HG02852 (cell line): ENCODE results near the gene HAUS1.
"Not testable (repeated sequence)": the region's sequence is repeated elsewhere in the genome, so short reads cannot be mapped to it uniquely, and the experiment has no call there.

Experiments used
- ATAC-seq: cut with Tn5 transposase; IDR thresholded peaks from one replicate; pipeline ENCODE4 v1.9.1; 2021; ENCODE audit warnings: mild to moderate bottlenecking, moderate library complexity; ENCODE audit not compliant: unreplicated experiment

The HAUS1 gene

DNA sequence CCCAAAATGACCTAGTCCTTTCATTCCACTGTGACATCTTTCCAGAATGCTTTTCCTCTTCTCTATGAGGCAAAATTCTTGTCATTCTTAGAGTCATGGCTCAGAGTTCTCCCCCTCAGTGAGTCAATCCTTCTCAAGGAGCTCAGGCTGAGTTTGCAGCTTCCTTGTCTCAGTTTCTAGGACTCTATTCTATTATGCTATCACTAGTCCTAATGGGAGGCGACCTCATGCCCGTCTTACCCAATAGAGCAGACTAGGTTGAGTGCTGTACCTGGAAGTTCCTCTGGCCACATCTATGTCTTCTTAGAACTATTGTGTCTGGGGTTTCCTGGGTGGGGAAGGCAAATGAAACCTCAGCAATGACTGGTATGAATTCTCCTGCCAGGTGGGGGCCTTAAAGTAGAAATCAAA is 51.5 kb downstream of the HAUS1 start:
- ATAC-seq: no peak

DNA sequence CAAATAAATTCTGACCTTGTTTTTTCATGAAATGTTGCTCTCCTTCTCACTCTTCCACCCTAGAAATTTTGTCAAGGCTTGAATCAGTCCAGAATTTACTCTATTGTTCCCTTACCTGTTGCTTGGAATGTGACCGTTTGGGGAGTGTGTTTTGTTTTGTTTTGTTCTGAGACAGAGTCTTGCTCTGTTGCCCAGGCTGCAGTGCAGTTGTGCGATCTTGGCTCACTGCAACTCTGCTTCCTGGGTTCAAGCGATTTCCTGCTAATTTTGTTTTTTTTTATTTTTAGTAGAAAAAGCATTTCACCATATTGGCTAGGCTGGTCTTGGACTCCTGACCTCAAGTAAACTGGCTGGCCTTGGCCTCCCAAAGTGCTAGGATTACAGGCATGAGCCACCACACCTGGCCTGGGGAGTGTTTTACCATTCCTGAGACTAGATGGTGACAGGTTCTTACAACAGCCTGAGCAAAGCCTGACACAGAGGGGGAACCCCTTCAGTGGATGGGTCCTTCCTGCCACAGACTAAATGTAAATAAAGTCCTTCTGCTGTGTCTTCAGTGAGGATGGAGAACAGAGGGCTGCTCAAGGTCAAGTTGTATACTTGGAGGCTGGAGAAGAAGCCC is 52.0 kb downstream of the HAUS1 start:
- ATAC-seq: no peak

DNA sequence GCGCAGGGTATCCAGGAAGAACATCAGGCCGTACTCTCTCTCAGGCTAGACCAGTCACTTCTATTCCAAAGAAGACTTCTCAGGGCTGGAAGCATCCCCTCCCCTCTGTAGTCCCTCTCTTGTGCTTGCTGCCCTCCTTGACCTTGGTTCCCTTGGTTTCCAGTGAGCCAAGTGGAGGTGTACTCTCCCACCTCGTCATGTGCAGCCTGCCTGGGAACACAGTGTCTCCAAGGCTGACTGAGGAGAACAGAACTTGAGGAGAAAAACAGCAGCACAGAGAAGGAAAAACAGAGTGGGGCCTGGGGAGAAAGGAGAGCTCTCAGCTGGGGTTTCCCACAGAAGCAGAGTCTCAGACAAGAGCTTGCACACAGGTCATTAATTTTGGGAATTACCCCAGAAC is 52.7 kb downstream of the HAUS1 start:
- no peak for ATAC-seq

DNA sequence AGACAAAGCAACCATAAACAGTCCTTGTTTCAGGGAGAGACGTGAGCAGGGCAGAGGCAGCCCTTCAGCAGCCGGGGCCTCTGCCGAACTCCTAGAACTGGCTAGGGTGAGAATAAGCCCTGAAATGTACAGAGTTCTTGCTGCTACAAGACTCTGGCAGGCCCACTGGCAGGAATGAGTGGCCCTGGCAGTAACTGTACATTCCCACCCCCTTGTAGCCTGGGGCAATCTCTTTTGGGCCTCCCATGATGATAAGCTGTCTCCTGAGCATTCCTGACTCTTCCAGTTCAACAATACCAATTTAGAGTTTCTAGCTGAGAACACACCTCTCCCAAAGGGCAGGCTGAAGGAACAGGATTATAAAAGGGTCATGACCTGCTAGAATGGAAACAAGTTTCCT is 54.3 kb downstream of the HAUS1 start:
- no peak for ATAC-seq

DNA sequence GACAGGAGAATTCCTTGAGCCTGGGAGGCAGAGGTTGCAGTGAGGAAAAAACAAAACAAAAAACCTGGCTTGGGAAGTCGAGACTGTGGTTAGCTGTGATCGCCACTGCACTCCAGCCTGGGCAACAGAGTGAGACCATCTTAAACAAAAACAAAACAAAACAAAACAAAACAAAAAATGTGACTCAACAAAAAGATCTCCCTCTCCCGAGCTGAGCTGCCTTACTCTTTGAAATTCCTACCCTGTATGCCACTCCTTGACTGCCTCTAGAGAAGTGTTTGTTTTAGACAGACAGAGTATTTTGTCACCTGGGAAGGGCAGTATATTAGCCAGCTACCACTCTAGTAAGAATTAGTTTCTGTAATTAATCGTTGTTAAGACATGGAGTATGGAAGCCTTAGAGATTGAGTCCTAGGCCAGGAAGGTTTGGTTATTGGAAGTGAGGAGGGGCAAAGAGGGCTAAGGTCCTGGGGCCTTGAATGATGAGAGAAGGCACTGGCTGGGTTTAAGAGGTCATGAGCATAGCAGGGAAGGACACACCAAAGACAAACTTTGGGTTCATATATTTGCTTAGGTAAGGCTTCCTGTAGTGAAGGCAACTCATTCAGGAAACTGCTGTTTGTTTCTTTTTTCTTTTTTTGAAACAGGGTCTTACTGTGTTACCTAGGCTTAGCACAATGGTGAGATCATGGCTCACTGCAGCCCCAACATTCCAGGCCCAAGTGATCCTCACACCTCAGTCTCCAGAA is 56.0 kb downstream of the HAUS1 start:
- no peak for ATAC-seq

DNA sequence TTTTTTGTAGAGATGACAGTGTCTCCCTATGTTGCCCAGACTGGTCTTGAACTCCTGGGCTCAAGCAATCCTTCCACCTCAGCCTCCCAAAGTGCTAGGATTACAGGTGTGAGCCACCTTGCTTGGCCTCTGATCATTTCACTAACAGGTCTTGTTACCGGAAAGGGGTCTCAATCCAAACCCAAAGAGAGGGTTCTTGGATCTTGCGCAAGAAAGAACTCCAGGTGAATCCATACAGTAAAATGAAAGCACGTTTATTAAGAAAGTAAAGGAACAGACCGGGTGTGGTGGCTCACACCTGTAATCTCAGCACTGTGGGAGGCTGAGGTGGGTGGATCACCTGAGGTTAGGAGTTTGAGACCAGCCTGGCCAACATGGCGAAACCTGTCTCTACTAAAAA is 56.7 kb downstream of the HAUS1 start:
- ATAC-seq: not testable (repeated sequence)

DNA sequence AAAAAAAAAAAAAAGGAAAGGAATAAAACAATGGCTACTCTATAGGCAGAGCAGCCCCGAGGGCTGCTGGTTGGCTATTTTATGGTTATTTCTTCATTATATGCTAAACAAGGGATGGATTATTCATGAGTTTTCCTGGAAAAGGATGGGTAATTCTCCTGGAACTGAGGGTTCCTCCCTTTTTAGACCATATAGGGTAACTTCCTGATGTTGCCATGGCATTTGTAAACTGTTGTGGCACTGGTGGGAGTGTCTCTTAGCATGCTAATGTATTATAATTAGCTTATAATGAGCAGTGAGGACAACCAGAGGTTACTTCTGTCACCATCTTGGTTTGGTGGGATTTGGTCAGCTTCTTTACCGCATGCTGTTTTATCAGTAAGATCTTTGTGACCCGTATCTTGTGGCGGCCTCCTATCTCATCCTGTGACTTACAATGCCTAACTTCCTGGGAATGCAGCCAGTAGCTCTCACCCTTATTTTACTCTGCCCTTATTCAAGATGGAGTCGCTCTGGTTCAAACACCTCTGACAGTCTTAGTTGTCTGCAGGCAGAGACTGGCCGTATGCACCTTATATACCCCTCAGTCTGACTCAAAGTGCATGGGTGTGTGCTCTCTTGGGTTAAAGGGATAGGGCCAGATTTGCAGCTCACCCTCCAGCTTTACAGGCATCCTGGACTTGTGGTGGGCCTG is 57.7 kb downstream of the HAUS1 start:
- ATAC-seq: no peak

DNA sequence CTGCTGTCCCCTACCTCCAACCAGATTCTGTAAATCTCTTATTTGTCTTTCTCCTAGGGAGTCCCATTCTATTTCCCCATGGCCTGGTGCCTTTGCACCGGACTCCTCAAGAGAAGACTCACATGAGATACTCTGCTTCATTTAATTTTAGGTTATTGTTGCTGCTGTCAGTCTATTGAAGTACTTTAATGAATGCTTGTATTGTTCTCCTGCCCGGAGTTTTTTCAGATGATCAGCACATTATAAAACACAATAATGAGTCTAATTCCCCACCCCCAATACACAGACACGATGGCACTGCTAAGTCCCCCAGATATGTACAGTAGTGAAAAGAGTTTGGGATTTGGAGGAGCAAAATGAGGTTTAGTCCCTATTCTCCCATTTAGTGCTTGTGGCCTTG is 58.9 kb downstream of the HAUS1 start:
- ATAC-seq: no peak

DNA sequence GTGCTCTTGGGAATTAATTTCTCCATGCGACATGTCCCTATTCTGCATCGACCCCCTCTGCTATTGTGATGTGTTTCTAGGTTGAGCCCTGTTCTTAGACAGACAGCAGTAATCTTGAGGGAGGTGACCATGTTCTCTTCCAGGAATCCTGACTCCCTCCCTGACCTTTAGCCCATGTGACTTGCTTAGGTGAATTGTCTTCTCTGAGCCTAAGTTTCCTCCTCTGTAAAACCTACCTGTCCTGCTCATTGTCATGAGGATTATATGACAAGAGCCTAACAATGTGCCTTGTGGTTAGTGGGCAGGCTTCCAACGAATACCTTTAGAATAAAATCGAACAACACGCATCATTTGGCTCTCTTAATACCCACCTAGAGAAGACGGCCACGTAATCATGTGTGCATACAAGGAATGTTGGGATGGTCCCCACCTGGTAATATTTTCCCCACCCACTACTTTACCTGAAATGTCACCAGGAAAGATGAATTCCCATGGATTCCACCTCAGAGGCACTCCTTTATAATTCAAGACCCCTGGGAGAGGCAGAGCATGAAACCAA is 59.8 kb downstream of the HAUS1 start:
- no peak for ATAC-seq

DNA sequence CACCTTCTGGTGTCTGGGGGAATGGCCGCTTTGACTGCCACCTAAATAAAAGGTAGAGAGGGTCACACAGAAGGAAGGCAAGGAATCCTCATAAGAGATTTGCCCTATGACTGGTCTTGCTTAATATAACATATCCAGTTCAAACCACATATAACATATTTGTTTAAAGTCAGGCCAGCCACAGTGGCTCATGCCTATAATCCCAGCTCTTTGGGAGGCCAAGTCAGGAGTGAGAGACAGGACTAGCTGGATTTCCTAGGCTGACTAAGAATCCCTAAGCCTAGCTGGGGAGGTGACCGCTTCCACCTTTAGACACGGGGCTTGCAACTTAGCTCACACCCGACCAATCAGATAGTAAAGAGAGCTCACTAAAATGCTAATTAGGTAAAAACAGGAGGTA is 60.3 kb downstream of the HAUS1 start:
- not testable (repeated sequence) for ATAC-seq

DNA sequence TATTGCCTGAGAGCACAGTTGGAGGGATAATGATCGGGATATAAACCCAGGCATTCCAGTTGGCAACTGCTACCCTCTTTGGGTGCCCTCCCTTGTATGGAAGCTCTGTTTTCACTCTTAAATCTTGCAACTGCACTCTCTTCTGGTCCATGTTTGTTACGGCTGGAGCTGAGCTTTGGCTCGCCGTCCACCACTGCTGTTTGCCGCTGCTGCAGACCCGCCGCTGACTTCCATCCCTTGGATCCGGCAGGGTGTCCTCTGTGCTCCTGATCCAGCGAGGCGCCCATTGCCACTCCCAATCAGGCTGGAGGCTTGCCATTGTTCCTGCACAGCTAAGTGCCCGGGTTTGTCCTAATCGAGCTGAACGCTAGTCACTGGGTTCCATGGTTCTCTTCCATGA is 60.7 kb downstream of the HAUS1 start:
- ATAC-seq: no peak

DNA sequence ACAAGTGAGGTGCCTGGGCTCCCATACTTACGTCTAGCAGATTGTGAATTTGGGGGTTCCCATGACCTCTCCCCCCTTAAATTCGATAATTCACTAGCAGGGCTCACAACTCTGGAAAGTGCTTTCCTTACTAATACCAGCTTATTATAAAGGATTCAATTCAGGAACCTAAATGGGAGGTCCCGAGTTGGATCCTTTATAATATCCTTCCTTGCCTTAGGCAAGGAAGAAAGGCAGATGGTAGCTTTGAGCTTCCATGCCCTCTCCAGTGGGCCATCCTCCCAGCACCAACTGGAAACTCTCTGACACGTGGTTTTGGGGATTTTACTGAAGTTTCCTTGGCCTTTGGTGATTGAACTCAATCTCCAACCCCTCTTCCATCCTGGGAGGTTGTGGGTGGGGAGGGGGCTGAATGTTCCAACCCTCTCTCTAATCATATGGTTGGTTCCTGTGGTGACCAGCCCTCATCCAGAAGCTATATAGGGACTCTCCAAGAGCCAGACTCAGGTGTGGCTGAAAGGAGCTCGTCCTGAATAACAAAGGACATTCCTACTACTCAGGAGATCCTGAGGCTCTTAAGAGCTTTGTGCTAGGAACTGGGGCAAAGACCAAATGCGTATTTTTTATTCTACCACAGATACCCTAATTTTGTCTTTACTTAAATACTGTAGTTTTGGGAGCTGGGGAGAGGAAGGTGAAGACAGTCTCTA is 62.2 kb downstream of the HAUS1 start:
- no peak for ATAC-seq

DNA sequence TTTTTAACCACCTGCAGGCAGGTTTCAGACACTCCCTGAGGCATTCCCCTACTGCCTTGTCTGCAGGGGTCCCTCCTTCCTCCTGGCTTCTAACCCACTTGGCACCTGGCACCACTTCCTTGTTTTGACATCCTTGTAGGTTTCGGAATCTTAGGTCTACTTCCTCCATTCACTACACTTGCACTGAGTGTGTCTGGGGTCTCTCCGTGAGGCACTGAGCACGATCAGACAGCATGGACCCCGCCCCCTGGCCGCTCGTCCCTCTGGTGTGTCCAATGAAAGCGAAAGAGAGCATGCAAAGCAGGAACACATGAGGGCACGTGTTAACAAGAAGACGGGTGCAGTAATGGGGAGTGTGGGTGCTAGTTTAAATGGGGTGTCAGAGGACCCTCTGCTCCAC is 63.8 kb downstream of the HAUS1 start:
- ATAC-seq: peak; percentile 86

DNA sequence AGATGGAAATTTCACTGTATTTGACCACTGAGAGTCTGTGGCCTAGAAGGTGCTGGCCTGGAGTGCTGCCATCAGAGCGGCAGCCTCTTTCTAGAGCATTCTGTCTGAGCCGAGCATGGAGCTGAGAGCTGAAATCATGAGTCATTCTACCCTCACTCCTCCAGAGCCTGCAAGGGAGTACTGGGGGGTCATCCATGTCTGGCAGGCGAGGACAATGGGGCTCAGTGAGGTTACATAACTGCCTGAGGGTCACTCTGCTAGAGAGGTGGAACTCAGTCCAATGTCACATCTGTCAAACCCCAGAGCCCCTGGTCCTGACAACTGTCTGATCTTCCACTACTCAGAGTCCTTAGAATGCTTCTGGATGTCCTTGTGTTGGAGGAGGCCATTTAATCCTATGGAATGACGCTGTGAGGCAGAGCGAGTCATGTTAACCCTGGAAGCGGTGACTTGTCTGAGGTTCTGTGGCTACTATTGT is 65.3 kb downstream of the HAUS1 start:
- ATAC-seq: no peak

DNA sequence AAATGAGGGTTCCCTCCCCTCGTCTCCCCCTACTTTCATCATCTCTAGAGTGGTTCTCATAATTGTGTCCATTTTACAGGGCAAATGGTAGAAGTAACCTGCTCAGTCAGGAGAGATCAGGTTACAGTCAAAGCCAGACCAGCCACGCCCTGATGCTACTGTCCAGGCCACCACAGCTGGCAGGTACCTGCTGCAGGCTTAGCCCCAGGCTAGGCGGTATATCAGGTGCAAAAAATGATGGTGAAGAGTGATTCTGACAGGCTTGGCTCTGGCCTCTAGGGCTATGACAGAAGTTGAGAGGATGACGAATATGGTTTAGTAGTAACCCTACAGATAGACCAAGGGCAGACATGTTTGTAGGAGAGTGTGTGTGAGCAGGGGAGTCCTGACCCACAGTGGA is 67.1 kb downstream of the HAUS1 start:
- ATAC-seq: no peak

DNA sequence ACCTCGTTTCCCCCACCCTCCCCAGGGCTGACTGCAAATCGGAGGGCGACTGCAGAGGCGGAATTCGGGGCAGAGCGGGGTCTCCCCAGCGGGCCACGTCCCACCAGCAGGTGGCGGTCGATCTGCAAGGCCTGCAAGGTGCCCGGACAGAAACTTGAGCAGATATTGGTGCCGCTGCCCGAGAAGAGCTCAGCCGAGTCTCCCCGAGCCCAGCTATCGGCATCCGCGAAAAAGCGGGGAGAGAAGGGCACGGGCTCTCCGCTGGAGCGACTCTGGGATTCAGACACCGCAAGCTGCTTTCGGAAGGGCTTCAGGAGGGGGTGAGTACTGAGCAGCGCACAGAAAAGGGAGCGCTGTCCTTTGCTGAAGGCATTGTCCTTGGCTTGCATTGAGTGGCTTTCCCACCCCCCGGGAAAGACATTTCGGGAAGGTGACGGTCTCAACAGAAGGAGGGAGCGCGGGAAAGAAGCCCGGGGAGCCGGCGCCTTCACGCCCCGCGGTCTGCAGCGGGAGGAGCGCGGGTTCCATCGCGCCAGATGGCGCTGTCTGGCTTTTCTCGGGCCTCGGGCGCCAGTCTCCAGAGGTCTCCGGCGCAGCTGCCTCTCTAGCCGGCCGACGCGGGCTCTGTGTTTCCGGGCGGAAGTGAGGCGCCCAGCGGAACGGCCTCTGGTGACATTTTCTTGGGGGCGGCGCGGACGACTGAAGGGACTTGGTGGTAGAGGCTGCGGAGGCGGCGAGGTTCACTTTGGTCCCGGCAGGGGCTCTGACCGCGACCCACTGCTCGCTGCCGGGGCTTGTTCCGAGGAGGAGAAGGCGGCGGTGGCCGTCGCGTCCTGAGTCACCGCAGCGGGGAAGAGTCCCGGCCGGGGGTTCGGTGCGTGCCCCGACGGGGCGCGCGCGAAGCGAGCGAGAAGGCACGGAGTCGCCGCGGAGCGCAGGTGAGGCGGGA is 69.5 kb downstream of the HAUS1 start:
- ATAC-seq: peak; percentile 83

DNA sequence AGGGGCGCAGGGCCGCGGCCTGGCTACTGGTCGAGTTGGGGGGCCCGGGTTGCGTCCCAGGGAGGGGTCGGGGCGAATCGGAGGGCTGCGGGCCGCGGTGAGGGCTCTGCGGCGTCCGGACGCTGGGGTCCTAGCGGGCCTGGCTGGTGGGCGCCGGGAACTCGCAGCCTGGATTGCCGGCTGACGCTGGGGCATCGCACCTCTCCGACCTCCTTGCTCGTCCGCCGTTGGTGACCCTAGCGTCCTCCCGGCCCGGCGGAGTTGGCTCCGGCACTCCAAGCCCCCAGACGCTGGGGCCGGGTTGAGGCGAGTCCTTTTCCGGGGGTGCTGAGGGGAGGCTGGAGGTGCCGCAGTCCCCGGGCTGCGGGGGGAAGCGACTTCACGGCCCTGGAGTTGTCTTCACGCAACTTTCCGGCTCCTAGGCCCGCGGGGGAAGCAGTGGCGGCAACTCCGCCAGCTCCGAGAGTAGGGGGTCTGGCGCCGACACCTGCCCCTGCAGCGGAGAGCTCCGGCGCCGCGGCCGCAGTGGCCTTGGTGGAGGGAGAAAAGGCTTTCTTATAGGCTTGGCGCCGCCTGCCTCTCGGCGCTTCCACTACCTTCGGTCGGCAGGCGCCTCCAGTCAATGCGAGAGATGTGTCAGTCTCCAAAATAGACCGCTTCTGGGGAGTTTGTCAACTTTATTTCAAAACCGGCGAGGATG is 70.3 kb downstream of the HAUS1 start:
- ATAC-seq: peak; percentile 24

DNA sequence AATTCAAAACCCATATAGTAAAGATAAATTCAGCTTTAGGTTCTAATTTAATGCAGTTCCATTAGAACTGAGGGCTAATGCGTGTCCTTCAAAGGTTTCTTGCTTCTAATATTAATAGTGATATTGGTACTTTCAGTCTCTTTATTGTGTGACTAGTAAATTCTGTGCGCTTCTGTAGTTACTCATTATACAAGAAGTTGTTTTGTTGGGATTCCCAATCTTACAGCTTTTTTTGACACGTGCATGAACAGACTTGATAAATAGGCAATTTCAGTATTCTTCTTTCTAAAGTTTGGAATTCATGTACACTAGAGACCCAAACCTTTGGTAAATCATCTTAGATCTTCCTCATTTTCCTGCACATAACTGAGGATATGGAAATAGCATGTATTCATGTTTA is 71.8 kb downstream of the HAUS1 start:
- ATAC-seq: no peak
